Erythroblast (primary cell): ENCODE measurements around the gene HYAL2.

Source experiments
- GATA1 ChIP-seq: IDR thresholded peaks from 2 replicates; pipeline ENCODE4 v1.6.1; 2011; ENCODE audit warnings: low read depth, mild to moderate bottlenecking, control low read depth, low read length, moderate library complexity
- POLR2A ChIP-seq: IDR thresholded peaks from 2 replicates; pipeline ENCODE4 v1.6.1; 2011; ENCODE audit warnings: mild to moderate bottlenecking, low read length

- TF ChIP-seq POLR2A (no peak), GATA1 (no peak)
These were observed 3.6 kb upstream of the HYAL2 start for GRCh38 chr3:50326182-50326541.
